SU-DHL-6 (cell line): ENCODE measurements around the gene ADD2.

Experiments
- H2AFZ ChIP-seq: fragments of 200-600 bp; sonication (generic); 2 replicates; pipeline ENCODE4 v1.6.1; 2014; ENCODE audit warnings: low read depth, mild to moderate bottlenecking, moderate library complexity, mixed read lengths, antibody characterized with exemption, low read length; ENCODE audit not compliant: severe bottlenecking
- H3F3A ChIP-seq: fragments of 200-600 bp; shearing (Covaris generic); 2 replicates; pipeline ENCODE4 v1.6.0; 2016; ENCODE audit warnings: antibody characterized with exemption, mild to moderate bottlenecking; ENCODE audit not compliant: insufficient read depth
- H3K27ac ChIP-seq: fragments of 200-600 bp; sonication (generic); 2 replicates; pipeline ENCODE4 v1.5.1; 2016; ENCODE audit warnings: low read depth, mild to moderate bottlenecking, low read length, moderate library complexity, mixed read lengths
- H3K27me3 ChIP-seq: fragments of 200-600 bp; sonication (generic), shearing (Covaris generic); 2 replicates; pipeline ENCODE4 v1.6.0; 2014; ENCODE audit warnings: mild to moderate bottlenecking, low read length
- H3K36me3 ChIP-seq: fragments of 200-600 bp; sonication (generic); 2 replicates; pipeline ENCODE4 v1.6.1; 2014; ENCODE audit warnings: mild to moderate bottlenecking, low read length, mixed read lengths
- H3K4me2 ChIP-seq: fragments of 300-600, 200-600 bp; shearing (Covaris generic), sonication (generic); 2 replicates; pipeline ENCODE4 v1.6.0; 2014; ENCODE audit warnings: low read length, low read depth, mild to moderate bottlenecking; ENCODE audit not compliant: poor library complexity, severe bottlenecking
- H3K4me3 ChIP-seq: fragments of 200-600 bp; sonication (generic); 2 replicates; pipeline ENCODE4 v1.5.1; 2014; ENCODE audit warnings: antibody characterized with exemption, low read length, mild to moderate bottlenecking, mixed read lengths; ENCODE audit not compliant: insufficient read depth, poor library complexity, severe bottlenecking
- H3K79me2 ChIP-seq: fragments of 200-600 bp; sonication (generic); 2 replicates; pipeline ENCODE4 v1.6.1; 2014; ENCODE audit warnings: mild to moderate bottlenecking, low read length, moderate library complexity; ENCODE audit not compliant: insufficient read depth
- H3K9ac ChIP-seq: fragments of 200-600 bp; sonication (generic); 2 replicates; pipeline ENCODE4 v1.7.0; 2014; ENCODE audit warnings: mild to moderate bottlenecking, low read length
- H3K9me2 ChIP-seq: fragments of 200-600 bp; sonication (generic); replicated peaks from 2 replicates; pipeline ENCODE4 v1.6.1; 2014; ENCODE audit warnings: low read length; ENCODE audit not compliant: insufficient read depth
- H3K9me3 ChIP-seq: fragments of 200-600 bp; sonication (generic); 2 replicates; pipeline ENCODE4 v1.6.1; 2014; ENCODE audit warnings: low read length, mixed read lengths; ENCODE audit not compliant: insufficient read depth
- H4K20me1 ChIP-seq: fragments of 200-600 bp; sonication (generic); 2 replicates; pipeline ENCODE4 v1.6.1; 2014; ENCODE audit warnings: low read depth, mild to moderate bottlenecking, antibody characterized with exemption, low read length, moderate library complexity, mixed read lengths
- CTCF ChIP-seq: fragments of 200-600 bp; sonication (generic); IDR thresholded peaks from one replicate; pipeline ENCODE4 v1.5.1; 2017; ENCODE audit warnings: antibody characterized with exemption, mild to moderate bottlenecking, low read length, moderate library complexity; ENCODE audit not compliant: insufficient read depth, poor library complexity, severe bottlenecking
- EZH2phosphoT487 ChIP-seq: fragments of 200-600 bp; sonication (generic), shearing (Covaris generic); conservative IDR thresholded peaks from 2 replicates; pipeline ENCODE4 v1.6.1; 2018; ENCODE audit warnings: mild to moderate bottlenecking, antibody characterized with exemption, low read length, moderate library complexity, mixed read lengths

Gene ADD2

DNA sequence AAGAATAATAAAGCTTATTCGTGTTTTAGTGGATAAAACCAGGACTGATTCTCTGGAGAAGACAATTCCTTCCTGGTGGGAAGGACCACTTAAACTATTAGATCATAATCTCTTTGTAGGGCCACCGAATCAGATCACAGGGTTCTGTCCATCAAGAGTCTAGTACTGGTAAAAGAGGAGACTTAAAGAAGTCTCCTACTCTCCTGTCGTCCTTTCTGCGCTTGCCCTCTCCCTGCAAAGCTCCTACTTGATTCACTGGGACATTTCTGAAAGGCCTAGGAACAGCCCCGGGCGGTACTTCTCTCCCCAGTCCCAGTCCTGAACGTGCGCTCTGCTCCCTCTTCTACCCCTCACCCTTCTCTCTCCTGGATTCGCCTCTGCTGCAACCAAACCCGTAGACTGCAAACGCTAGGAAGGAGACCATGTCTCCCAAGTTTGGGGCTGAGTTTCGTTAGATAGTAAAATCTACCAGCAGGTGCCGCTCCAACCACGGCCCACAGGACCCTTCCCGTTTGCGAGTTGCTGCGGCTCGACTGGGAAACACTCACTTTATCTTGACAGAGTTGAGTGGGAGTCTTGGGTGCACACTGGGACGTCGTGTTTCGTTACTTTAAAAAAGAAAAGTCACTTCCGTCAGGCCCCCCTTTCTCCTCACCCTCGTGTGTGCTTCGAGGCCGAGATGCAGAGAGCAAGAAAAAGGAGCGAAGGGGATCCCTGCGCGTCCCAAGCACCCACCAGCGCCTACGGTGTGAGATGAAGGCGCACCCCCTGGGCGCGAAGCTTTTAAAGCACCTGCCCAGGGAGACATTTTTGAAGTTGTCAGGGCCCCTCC lies 21.5 kb upstream of the ADD2 start:
- Histone ChIP-seq H3K79me2 (no peaks in the 10 kb centered on the region), H4K20me1 (no peaks in the 10 kb centered on the region), H3K27ac (no peak overlapping the region), H3K9me3 (no peaks in the 10 kb centered on the region), H3K9ac (no peak overlapping the region), H2AFZ (no peak overlapping the region), H3K36me3 (no peaks in the 10 kb centered on the region), H3K27me3 (no peaks in the 10 kb centered on the region), H3F3A (no peaks in the 10 kb centered on the region), H3K9me2 (no peaks in the 10 kb centered on the region), H3K4me2 (no peak overlapping the region), H3K4me3 (no peak overlapping the region)
- TF ChIP-seq EZH2phosphoT487 = no peak
- TF ChIP-seq CTCF = peak; percentile 36

- no peaks in the 10 kb centered on the region for H3K36me3 ChIP-seq
- H3K27ac ChIP-seq = no peak overlapping the region
- no peak overlapping the region for H3K9ac ChIP-seq
- no peaks in the 10 kb centered on the region for H3K27me3 ChIP-seq
- no peaks in the 10 kb centered on the region for H4K20me1 ChIP-seq
- H3K9me2 ChIP-seq = no peaks in the 10 kb centered on the region
- peak; percentile 54 for TF ChIP-seq CTCF
- no peak for TF ChIP-seq EZH2phosphoT487
- H3K4me2 ChIP-seq = no peak overlapping the region
- H2AFZ ChIP-seq = no peak overlapping the region
- no peak overlapping the region for H3K4me3 ChIP-seq
- H3K9me3 ChIP-seq = no peaks in the 10 kb centered on the region
- no peaks in the 10 kb centered on the region for H3F3A ChIP-seq
- H3K79me2 ChIP-seq = no peaks in the 10 kb centered on the region
Observed at GRCh38 chr2:70785137-70785911, 17.3 kb upstream of the ADD2 start.

GRCh38 chr2:70784320-70784719 lies 16.3 kb upstream of the ADD2 start:
- no peaks in the 10 kb centered on the region for H3K27me3 ChIP-seq
- no peak overlapping the region for H3K4me2 ChIP-seq

More at GRCh38 chr2:70784320-70784719, 16.3 kb upstream of the ADD2 start:
- no peaks in the 10 kb centered on the region for H3K36me3 ChIP-seq
- H3K79me2 ChIP-seq = no peaks in the 10 kb centered on the region
- H4K20me1 ChIP-seq = no peaks in the 10 kb centered on the region
- no peak overlapping the region for H3K4me3 ChIP-seq
- no peaks in the 10 kb centered on the region for H3K9me3 ChIP-seq
- H3K27ac ChIP-seq = no peak overlapping the region
- no peak for TF ChIP-seq EZH2phosphoT487
- no peak for TF ChIP-seq CTCF
- no peaks in the 10 kb centered on the region for H3F3A ChIP-seq
- H3K9me2 ChIP-seq = no peaks in the 10 kb centered on the region
- H3K9ac ChIP-seq = no peak overlapping the region
- no peak overlapping the region for H2AFZ ChIP-seq
